T1000 (cell line): Measurements from ENCODE around the gene CHST8.
A peak's percentile ranks its signal among the peaks of the same experiment; 100 is the strongest.

Experiments used
- DNase-seq: peaks from one replicate; lab custom pipeline; 2025; ENCODE audit warnings: mixed read lengths; lab: John Stamatoyannopoulos, UW

CHST8 gene

DNA sequence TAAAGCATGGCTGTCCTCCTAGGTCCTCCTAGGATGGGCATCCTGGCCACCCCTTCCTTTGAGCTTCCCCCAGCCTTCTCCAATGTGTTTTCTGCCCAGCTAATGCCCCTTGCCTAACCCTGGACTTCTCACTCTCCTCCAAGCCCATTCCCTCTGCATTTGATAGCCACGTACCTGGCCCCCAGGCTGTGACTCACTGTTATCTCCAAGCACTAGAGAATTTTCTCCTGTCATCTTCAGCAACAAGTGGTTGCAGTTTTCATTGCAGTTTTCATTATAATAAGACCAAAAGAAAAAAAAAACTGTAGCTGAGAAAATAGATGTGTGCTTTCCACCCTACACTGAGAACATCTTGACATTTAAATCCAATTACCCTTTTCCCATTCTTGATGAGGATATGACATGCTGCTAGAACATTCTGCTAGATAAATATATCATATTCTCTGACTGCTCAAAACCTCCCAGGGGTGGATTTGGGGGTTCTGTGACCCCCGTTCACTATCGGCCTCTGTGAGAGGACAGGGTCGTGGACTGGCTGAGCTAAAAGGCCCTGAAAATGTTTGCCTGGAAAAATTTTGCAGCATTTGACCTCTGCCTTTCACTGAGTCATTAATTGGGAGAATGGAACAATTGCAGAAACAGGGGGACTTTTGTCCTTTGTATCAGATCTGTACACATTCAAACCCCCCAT, 116.1 kb downstream of the CHST8 start:
- no peak for DNase-seq

DNA sequence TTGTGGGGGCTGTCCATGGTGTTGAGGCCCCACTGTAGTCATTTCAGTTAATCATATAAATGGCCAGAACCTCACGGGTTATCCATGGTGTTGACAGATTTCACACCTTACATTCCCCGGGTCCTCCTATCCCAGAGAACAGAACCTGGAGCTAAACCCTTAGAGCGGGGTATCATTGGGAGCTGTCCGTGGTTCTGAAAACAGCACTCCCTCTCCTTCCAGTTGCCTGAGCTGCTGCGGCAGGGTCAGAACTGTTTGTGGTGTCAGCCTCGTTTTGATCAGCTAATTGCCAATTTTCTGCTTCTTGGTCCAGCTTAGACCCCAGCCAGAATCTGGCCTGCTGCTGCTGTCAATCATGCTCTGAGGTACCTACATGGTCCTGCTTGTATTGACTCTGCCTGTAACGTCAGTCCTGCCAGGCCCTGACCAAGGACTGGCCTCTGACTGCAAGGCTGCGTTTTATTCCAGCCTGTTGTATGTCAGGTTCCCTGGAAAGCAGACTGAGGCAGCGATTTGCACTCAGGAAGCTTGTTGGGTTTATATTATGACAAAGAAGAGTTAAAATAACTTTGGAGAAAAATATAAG, 119.2 kb downstream of the CHST8 start:
- peak; percentile 18 for DNase-seq

DNA sequence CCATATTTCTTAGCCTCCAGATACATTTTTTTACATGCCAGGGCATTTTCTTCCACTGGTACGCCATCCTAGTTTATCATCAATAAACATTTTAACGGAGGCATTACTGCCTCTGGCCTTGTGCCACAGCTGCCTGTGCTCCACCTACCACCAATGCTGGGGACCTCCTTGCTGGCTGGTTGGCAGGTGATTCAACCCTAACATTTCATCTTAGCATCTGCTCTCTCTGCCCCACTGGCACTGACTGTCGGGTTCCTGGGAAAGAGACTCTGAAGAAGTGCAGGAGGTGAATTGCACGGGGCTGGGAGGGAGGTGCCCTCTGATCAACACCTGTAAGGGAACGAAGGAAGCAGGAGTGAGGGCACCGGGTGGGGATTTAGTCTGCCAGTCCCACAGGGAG, 123.5 kb downstream of the CHST8 start:
- no peak for DNase-seq

DNA sequence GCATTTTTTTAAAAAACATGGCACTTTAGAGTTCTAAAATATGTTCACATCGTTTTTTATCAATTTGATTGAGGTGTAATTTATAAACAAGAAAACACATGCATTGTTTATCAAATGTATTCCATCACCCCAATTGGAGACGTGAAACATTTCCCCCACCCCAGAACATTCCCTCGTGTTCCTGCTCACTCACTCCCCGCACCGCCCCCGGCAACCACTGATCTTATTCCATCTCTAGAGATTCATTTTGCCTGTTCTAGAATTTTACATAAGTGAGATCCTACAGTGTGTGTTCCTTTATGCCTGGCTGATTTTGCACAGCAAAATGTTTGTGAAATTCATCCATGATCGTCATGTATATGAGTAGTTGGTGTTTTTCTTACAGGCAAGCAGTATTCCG, 124.4 kb downstream of the CHST8 start:
- DNase-seq = no peak

- DNase-seq = no peak
Measured at GRCh38 chr19:33747273-33747672, 125.5 kb downstream of the CHST8 start.

DNA sequence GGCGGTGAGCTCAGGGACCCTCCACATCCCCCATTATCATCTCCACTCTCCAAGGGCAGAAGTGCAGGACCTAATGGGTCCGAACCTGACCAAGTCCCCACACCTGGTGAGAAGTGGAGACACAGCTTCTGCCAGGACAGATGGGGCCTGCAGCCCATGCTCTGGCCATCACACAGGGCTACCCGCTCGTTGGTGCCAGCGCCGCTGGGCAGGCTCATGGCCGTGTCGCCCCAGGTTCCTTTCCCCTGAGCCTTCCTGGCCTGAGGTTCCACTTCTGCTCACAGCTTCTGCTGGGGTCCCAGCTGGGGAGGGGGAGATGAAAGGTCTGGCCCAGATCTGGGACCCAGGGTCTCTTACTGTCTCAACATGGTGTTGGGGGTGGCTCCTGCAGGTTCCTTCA, 126.5 kb downstream of the CHST8 start:
- no peak for DNase-seq

DNA sequence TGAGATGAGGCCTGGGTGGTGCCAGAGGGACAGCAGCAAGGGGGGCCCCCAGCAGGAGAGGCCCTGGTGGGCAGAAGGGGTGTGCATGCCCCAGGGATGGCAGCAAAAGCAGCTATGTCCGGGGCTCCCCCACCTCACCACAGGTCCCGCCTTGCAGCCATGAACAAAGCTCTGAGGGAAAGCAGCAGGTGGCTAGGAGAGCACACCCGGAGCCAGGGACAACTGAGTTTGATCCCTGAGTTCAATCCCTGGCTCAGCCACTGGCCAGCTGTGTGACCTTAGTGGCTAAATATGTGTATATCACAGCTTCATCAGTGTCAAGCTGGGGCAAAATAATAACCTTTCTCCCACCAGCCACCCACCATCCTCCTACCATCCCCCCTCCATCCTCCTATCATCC, 127.3 kb downstream of the CHST8 start:
- no peak for DNase-seq

DNA sequence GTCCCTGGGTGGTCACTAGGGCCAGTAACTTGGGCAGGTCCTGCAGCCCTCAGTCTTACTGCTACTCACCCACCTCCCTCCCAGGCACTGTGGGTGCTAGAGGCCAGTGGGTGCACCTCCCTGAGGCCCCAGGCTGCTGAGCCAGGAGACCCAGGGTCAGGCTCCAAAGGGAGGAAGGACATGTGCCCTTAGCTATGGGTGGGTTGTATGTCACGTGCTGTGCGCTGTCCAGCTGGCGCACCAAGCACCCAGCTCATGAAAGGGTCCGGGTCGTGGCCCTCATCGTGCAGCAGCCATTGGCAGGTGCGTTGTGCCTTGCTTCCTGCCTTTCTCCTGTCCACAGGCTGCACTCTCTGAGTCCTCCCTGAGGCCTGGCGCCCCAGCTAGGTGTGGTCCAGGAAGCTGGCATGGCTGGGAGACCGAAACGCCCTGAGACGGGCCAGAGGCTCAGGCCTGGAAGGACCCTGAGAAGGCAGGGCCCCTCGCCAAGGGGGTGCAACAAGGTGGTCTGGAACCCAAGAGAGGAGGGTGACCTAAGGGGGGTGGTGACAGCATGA, 127.9 kb downstream of the CHST8 start:
- no peak for DNase-seq

DNA sequence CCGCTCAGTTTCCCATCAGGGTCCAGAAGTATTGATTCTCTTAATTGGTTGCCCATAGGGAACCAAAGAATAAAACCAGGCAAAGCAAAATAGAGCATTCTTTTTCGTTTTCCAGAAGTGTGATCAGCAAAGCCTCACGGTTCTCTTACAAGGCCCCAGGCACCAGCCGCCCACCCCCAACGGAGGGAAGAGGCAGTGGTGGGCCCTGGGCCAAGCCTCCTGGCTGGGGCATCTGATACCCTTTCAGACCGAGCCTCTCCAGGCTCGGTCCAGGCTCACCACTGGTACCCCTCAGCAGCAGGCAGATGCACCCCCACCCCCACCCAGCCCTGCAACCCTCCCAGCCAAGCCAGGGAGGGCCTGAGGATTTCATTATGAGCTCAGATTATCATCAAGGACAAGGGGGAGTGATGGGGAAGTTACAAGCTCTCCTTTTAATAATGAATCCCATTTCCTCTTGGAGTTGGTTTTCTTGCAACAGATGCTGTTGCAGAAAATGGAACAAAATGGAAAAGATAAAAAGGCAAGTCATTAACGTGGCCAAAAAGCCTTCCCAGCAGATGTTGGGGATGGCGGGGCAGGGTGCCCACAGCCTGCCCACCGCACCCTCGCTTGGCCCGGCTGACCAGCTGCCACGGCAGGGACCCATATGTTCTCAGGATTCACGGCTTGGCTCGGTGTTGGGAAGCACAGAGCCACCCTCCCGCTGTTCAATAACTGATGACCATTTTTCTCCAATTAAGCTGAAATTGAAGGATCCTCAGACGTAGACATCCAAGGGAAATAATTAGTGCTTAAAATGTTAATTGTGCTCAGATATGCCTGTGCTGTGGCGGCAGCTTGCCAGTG, 129.1 kb downstream of the CHST8 start:
- no peak for DNase-seq

DNA sequence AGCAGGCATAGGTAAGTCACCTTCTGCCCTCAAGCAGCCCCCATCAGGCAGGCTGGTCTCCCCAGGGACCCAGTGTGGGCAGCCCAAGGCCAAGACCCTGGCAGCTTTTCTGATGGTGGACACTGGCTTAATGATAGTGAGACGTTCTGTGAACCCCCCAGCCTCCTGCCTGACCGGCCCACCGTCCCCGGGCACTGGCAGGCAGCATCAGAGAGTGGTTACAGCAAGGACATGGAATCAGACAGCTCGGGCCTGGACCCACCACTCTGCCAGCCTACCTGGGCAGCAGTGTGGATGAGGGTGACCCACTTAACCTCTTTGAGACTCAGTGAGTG, 129.7 kb downstream of the CHST8 start:
- DNase-seq = no peak

GRCh38 chr19:33752018-33752800, 130.5 kb downstream of the CHST8 start:
- no peak for DNase-seq

DNA sequence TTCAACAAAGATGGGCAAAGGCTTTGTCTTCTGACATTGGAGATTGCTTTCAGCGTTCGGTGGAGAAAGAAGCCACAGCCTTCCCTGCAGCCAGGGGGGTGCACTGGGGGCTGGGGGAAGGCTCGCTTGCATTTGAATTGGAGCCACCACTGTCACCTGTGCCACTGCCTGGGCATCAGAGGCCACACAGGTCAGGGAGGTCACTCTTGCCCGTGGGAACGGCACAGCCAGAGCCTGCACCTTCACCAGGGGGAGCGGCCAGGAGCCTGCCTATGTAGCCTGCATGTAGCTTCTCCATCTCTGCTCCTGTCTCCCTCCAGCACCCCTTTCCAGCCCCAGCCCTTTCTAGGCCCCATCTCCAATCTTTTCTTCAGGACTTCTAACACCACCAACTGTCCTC, 131.2 kb downstream of the CHST8 start:
- no peak for DNase-seq

DNA sequence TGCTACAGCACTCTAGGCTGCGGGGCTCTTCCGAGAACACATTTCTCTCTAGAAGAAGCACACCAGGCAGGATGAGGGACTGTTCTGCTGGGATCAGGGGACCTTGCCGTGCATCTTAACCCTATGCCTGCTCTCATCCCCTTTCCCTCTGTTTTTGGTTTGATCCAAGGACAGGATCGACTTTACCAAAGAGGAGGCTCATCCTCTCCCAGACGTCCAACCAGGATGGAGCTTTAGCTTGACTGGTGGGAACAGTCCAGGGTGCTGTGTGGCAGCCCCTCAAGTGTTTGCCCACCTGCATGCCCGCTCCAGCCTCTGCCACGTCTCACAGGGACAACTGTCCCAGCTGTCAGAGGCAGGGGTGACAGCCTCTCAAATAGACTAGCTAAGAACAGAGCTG, 132.6 kb downstream of the CHST8 start:
- no peak for DNase-seq

- DNase-seq = no peak
Measured at GRCh38 chr19:33755099-33756035, 133.6 kb downstream of the CHST8 start.

- no peak for DNase-seq
Measured at GRCh38 chr19:33756177-33756576, 134.4 kb downstream of the CHST8 start.

DNA sequence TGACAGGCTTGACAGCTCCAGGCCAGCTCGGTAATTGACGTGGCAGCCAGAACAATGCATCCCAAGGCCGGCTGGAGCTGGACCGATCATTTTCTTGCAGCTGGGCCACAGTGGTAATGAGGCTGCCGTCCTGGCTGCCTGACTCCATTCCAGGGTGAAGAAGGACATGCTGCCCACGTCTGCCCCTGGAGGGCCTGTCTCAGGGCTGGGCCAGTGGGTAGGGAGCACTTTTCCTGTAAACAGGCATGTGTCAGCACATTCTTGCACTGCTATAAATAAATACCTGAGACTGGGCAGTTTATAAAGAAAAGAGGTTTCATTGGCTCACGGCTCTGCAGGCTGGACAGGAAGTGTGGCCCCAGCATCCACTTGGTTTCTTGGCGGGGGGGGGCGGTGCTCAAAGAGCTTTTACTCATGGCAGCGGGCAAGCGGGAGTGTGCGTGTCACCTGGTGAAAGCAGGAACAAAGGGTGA, 136.8 kb downstream of the CHST8 start:
- DNase-seq = no peak

DNA sequence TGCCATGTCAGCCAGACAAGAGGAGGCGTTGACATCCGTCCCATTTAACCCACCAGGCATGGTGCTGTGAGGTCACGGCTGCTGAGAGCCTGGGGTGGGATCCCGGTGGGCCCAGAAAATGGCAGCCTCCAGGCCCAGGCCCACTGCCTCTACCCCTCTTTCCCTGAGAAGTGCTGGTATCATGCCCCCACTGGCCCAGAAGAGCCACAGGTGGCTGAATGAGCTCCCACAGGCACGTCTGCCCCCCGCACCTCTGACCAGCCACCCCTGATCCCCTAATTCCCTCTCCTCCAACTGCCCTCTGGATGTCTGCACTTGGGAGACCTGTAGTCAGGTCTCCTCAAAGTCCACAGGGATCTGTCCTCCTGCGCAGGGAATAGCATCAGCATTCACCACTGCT, 137.6 kb downstream of the CHST8 start:
- DNase-seq = no peak

- no peak for DNase-seq
Measured at GRCh38 chr19:33763633-33764371, 142.0 kb downstream of the CHST8 start.

GRCh38 chr19:33766623-33767022, 144.9 kb downstream of the CHST8 start:
- DNase-seq = no peak

DNA sequence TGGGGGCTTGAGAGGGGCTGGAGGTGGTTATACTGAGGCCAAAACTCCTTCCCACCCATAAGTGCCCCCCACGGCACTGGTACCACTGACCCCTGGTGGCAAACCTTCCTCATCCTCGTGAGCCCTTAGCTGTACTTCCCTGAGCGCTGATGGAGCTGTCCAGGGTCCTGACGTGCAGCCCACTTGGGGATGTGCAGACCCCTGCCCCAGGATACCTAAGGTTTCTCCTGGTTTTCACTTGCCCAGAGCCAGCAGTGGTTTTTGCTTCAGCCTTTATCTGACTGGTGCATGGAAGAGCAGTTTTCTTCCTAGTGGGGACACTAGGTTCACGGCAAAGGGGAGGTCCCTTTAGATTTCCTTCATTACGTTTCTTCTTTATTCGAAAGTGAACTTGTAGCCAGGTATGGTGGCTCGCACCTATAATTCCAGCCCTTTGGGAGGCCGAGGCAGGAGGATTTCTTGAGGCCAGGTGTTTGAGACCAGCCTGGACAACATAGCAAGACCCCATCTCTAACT, 146.2 kb downstream of the CHST8 start:
- DNase-seq = no peak
